SJCRH30 (cell line): ENCODE measurements around the gene APOD. TPM values are rescaled to one million over a fixed set of nuclear protein-coding genes. Genes with fewer than 3 reads are reported as not detected.
"Not testable (repeated sequence)": the region's sequence is repeated elsewhere in the genome, so short reads cannot be mapped to it uniquely, and the experiment has no call there.

Source experiments
- DNase-seq, 2 experiments: peaks; one replicate each; pipeline ENCODE4 v3.0.0-alpha.2; 2015 to 2020
- H3K27ac ChIP-seq: fragments of 250-450 bp; sonication (Bioruptor Pico); 2 replicates; pipeline ENCODE4 v1.5.1; 2020; ENCODE audit warnings: mild to moderate bottlenecking, moderate library complexity
- H3K27me3 ChIP-seq: fragments of 250-450 bp; sonication (Bioruptor Pico); 2 replicates; pipeline ENCODE4 v1.5.1; 2020; ENCODE audit warnings: mild to moderate bottlenecking, moderate library complexity
- H3K36me3 ChIP-seq: fragments of 250-450 bp; sonication (Bioruptor Pico); 2 replicates; pipeline ENCODE4 v1.5.1; 2020; ENCODE audit warnings: mild to moderate bottlenecking, moderate library complexity
- H3K4me1 ChIP-seq: fragments of 250-450 bp; sonication (Bioruptor Pico); 2 replicates; pipeline ENCODE4 v1.5.1; 2020; ENCODE audit warnings: mild to moderate bottlenecking, moderate library complexity
- H3K4me3 ChIP-seq: fragments of 250-450 bp; sonication (Bioruptor Pico); 2 replicates; pipeline ENCODE4 v1.5.1; 2020; ENCODE audit warnings: mild to moderate bottlenecking, moderate library complexity
- H3K9me3 ChIP-seq: fragments of 250-450 bp; sonication (Bioruptor Pico); replicated peaks from 2 replicates; pipeline ENCODE4 v1.5.1; 2020; ENCODE audit warnings: mild to moderate bottlenecking, moderate library complexity
- total RNA-seq: library from RNA; depleted of rRNA; stranded (reverse); fragments of >200 nt; shearing (Covaris generic); gene quantifications from 2 replicates; pipeline ENCODE4 v1.2.3, GENCODE V29; 2014; rRNA removed

Gene APOD
- total RNA-seq = 0.12 and 0.33 TPM in 2 replicates

- Histone ChIP-seq H3K27me3 (no peaks in the 10 kb centered on the region), H3K36me3 (no peaks in the 10 kb centered on the region), H3K4me3 (peak within 1 kb of the TSS; percentile 32), H3K27ac (no peak within 1 kb of the TSS), H3K9me3 (no peaks in the 10 kb centered on the region), H3K4me1 (peaks cover 3% of the 10 kb centered on the region; the same call in 1 of the 2 replicates)
- DNase-seq = peak; percentile 53 to 71
Observed at GRCh38 chr3:195583831-195584542, at the start of gene APOD. Gene APOD, minus strand, starts transcription at chr3:195583940. Its CDS starts 4,479 bp downstream, at chr3:195579461.

- H3K36me3 ChIP-seq, DNase-seq, H3K27me3 ChIP-seq, H3K27ac ChIP-seq, H3K4me1 ChIP-seq, H3K4me3 ChIP-seq, H3K9me3 ChIP-seq: not testable (repeated sequence)
Observed at GRCh38 chr3:195633351-195633750, 49.6 kb upstream of the APOD start.

- H3K4me3 ChIP-seq, H3K36me3 ChIP-seq, H3K9me3 ChIP-seq, DNase-seq, H3K4me1 ChIP-seq, H3K27ac ChIP-seq, H3K27me3 ChIP-seq: not testable (repeated sequence)
Observed at GRCh38 chr3:195632501-195633185, 48.9 kb upstream of the APOD start.

- H3K9me3 ChIP-seq, H3K4me1 ChIP-seq, H3K27ac ChIP-seq, H3K4me3 ChIP-seq, H3K36me3 ChIP-seq, DNase-seq, H3K27me3 ChIP-seq: not testable (repeated sequence)
Observed at GRCh38 chr3:195632046-195632445, 48.3 kb upstream of the APOD start.

GRCh38 chr3:195630938-195631495 is 47.3 kb upstream of the APOD start:
- not testable (repeated sequence) for H3K9me3 ChIP-seq, DNase-seq, H3K27ac ChIP-seq

GRCh38 chr3:195630086-195630917 is 46.6 kb upstream of the APOD start:
- not testable (repeated sequence) for H3K27ac ChIP-seq, H3K4me1 ChIP-seq, H3K27me3 ChIP-seq, H3K4me3 ChIP-seq, H3K36me3 ChIP-seq, H3K9me3 ChIP-seq
- peak in 1 of 2 experiments; percentile 30 for DNase-seq

More at GRCh38 chr3:195630938-195631495, 47.3 kb upstream of the APOD start:
- H3K27me3 ChIP-seq, H3K36me3 ChIP-seq, H3K4me3 ChIP-seq, H3K4me1 ChIP-seq: not testable (repeated sequence)

GRCh38 chr3:195629682-195630081 is 45.9 kb upstream of the APOD start:
- not testable (repeated sequence) for H3K4me3 ChIP-seq, H3K9me3 ChIP-seq, DNase-seq

GRCh38 chr3:195628386-195628920 is 44.7 kb upstream of the APOD start:
- H3K4me3 ChIP-seq = not testable (repeated sequence)

More at GRCh38 chr3:195629682-195630081, 45.9 kb upstream of the APOD start:
- not testable (repeated sequence) for H3K27ac ChIP-seq, H3K4me1 ChIP-seq, H3K27me3 ChIP-seq, H3K36me3 ChIP-seq

GRCh38 chr3:195627515-195628385 is 44.0 kb upstream of the APOD start:
- not testable (repeated sequence) for H3K36me3 ChIP-seq

More at GRCh38 chr3:195628386-195628920, 44.7 kb upstream of the APOD start:
- H3K9me3 ChIP-seq, H3K4me1 ChIP-seq, DNase-seq, H3K36me3 ChIP-seq, H3K27ac ChIP-seq, H3K27me3 ChIP-seq: not testable (repeated sequence)

GRCh38 chr3:195624603-195625560 is 41.1 kb upstream of the APOD start:
- not testable (repeated sequence) for H3K27ac ChIP-seq, H3K9me3 ChIP-seq, H3K27me3 ChIP-seq, H3K36me3 ChIP-seq, DNase-seq, H3K4me1 ChIP-seq, H3K4me3 ChIP-seq

More at GRCh38 chr3:195627515-195628385, 44.0 kb upstream of the APOD start:
- not testable (repeated sequence) for H3K27me3 ChIP-seq, H3K9me3 ChIP-seq, H3K4me1 ChIP-seq, H3K4me3 ChIP-seq, H3K27ac ChIP-seq
- peak in 1 of 2 experiments; percentile 29 for DNase-seq

GRCh38 chr3:195624171-195624570 is 40.4 kb upstream of the APOD start:
- H3K27ac ChIP-seq, H3K4me3 ChIP-seq, DNase-seq, H3K27me3 ChIP-seq, H3K9me3 ChIP-seq, H3K4me1 ChIP-seq, H3K36me3 ChIP-seq: not testable (repeated sequence)

GRCh38 chr3:195623217-195623965 is 39.7 kb upstream of the APOD start:
- H3K4me3 ChIP-seq, H3K27me3 ChIP-seq, H3K36me3 ChIP-seq, H3K27ac ChIP-seq, DNase-seq, H3K9me3 ChIP-seq, H3K4me1 ChIP-seq: not testable (repeated sequence)
